Mucosa of gallbladder (tissue), 1 donor: ENCODE data around the gene PTK6. TPM values are rescaled to one million over a fixed set of nuclear protein-coding genes. Genes with fewer than 3 reads are reported as not detected.
"Not testable (repeated sequence)": the region's sequence is repeated elsewhere in the genome, so short reads cannot be mapped to it uniquely, and the experiment has no call there.

Experiments used
- DNase-seq: peaks from one replicate; pipeline ENCODE4 v3.0.0-alpha.2; 2020; ENCODE audit warnings: low spot score
- total RNA-seq: library from RNA; stranded (reverse); gene quantifications from one replicate; pipeline ENCODE4 v1.2.1, GENCODE V29; 2021
- donor health status: DM: no; HTN: no; CAD: no.

Gene PTK6
- total RNA-seq, 1 donor from 2014 or later: 11.0 TPM

DNA sequence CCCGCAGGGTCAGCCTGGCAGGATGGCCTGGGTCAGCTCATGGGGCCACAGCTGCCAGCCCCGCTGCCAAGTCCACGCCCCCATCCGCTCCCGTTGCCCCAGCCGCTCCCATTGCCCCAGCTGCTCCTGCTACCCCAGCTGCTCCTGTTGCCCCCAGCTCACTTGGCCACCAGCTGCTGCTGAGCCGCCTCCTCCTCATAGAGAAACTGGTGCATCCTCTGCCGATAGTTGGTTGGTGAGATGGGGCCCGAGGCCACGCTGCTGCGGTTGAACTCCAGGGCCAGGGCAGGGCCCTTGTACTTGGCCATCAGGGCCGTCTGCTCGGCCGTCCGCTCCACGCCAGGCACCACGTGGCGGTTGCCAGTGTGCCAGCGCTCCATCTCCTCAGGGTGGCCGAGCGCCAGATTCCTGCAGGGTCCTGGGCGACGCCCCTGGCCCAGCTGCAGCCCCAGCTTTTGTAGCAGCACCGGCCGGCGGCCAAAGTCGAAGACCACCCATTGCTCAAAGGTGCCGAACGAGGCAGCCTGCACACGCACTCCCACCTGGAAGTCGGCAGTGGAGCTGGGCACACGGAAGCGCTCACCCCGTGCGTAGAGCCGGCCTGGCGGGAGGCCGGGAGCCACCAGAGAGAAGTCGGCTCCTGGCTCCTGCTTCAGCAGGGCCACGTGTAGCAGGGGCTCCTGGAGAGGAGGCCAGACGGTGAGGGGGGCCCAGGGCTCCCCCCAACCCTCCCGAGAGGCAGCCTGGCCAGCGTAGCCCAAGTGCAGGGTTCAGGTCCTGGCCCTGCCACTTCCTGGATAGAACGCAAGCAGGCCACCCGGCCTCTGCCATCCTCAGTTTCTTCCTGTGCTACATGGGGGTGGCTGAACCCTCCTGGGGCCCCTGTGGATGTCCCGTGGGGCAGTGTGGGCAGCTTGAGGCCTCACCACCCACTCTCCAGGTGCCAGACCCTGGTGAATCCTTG, 32.1 kb upstream of the PTK6 start:
- DNase-seq: no peak

DNA sequence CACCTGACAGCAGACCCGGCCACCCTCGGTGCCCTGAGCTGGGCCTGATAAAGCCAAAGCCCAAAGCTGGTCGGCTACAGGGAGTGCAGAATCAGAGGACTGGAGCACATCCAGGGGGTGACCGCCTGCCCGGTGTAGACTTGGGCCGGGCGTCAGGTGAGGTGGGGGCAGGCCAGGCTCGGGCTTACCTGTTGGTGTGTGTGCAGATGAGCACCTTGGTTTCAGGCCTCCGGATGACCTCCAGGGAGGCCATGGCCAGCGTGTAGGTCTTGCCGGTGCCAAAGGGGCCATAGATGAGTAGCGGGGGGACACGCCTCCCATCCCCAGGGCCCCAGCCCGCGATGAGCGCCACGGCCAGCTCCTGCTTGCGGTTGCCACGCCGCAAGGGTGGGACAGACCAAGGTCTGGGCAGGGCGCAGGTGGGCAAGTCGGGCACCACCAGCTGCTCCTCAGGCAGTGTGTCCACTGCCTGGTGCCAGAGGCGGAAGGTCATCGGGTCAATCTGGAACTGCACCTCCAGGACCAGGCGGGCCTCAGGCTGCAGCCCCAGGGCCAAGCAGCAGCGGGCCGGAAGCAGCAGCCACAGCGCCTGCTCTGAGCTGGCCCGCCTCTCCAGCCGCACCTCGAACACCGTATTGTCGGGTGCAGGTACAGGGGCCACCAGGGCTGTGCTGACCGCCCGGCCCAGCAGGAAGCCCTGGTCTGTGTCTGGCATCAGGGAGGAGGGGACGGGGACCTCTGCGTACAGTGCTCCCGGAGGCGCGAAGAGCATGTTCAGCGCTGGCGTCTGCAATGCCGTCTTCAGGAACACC, 31.2 kb upstream of the PTK6 start:
- no peak for DNase-seq

DNA sequence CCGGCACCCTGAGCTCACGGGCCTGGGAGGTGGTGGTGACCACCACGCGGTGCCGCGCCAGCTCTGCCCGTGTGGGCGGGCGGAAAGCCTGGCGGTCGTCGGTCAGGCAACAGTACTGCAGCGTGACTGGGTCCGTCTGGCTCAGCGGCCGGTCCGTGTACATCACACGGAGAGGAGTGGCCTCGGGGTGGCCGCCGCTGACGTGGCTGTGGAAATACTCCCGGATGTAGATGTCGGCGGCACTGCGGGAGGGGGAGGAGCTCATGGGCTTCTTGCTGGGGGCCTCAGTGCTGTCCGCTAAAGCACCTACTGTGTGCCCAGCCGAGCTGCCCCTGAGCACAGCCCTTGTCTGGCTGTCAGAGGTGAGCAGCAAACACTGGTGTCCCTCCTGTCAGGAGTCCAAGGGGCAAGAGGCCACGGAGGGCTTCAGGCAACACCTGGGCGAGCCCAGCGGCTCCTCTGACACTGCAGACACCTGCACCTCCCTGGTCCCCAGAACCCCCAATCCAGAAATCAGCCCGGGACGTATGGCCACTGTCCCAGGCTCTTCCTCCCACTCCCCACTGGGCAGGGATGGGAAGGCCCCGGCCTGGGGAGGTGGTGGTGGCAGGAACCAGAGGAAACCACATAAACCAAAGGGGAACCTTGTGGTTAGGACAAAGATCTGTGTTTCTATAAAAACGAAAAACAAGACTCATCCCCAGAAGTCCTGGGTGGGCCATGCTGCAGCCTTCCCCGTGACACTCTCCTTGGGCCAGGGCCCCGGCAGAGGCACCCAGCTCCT, 30.4 kb upstream of the PTK6 start:
- DNase-seq: peak; percentile 57

DNA sequence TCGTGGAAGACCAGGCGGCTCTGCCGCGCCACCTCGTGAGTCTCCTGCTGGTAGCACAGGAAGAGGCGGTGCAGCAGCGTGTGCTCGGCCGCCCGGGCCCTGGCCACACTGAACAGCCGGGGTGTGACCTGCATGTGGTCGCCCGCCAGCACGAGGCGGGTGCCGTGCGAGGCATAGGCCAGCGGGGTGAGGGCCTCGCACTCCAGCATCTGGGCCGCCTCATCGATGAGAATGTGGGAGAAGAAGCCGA, 29.9 kb upstream of the PTK6 start:
- DNase-seq: no peak

DNA sequence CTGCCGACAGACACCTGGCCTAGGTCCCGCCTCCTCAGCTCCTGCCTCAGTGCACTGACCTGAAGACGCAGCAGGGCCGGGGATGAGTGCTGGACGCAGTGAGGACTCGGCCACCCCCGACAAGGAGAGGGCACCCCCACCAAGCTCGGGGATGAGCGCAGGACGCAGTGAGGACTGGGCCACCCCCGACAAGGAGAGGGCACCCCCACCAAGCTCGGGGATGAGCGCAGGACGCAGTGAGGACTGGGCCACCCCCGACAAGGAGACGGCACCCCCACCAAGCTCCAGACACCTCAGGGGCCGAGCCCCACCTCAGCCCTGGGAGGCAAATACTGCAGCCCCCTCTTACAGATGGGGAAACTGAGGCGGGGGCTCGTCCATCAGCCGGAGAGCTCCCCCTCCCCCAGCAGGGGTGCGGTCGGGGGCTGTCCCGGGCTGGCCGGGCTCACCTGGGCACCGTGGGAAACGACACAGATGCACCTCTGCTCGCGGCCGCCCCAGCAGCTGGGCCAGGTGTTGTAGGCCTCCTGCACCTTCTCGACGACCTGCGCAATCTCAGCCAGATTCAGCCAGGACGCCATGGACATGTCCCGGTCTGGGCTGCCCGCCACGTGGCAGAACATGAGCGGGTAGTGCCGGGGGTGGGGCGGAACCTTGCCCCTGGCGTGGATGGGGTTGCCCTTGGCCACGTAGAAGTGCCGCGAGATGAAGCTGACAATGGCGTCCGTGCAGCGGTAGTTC, 29.4 kb upstream of the PTK6 start:
- DNase-seq: no peak

DNA sequence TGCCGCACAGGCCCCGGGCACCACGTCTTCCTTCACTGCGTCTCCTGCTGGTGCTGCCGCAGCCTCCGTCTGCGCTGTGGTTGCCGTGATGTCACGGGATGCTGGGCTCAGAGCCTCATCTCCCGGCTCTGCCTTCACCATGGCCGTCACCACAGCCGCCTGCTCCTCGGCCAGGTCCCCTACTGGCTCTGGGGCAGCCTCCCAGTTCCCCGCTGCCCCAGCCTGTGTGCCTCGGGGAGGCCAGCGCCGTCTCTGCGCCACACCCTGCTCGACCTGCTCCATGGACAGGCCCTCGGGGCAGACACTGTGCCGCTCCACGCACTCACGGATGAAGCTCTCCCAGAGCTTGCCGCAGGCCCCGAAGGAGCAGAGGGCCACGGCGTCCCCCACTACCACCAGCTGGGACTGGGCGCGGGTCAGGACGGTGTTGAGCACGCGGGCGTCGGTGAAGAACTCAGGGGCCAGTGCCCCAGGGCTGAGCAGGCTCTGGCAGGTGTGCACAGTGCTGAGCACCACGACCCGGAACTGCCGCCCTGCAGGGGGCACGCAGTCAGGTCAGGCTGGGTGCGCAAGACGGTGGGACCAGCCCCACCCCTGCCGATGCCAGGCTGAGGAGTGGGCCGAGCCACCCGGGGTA, 28.6 kb upstream of the PTK6 start:
- no peak for DNase-seq

DNA sequence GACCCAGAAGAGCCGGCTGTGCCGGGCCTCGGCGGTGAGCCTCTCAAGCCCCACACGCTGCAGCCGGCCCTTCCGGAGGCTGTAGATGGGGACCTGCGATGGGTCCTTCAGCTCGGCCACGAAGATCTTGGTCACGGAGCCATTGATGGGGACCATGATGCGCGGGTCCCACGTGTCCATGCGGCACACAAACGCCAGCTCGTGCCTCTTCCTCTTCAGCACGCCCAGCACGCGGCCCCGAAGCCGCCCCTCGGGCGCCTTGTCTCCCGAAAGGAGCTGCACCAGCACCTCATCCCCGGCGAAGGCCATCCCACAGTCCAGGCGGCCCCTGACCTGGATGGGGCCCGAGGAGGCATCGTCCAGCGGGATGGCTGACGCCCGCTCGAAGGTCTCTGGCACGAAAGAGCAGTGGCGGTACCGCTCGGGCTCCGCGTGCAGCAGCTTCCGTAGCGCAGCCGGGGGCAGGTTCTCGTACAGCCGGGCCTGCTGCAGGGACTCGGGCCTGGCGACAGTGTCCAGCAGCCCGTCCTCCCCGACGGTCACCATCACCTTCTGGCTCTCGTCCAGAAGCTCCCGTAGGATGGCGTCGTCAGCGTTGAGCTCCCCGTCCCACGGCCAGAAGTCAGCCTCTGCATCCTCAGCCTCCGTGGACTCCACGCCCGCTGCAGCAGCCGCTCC, 28.0 kb upstream of the PTK6 start:
- no peak for DNase-seq

DNA sequence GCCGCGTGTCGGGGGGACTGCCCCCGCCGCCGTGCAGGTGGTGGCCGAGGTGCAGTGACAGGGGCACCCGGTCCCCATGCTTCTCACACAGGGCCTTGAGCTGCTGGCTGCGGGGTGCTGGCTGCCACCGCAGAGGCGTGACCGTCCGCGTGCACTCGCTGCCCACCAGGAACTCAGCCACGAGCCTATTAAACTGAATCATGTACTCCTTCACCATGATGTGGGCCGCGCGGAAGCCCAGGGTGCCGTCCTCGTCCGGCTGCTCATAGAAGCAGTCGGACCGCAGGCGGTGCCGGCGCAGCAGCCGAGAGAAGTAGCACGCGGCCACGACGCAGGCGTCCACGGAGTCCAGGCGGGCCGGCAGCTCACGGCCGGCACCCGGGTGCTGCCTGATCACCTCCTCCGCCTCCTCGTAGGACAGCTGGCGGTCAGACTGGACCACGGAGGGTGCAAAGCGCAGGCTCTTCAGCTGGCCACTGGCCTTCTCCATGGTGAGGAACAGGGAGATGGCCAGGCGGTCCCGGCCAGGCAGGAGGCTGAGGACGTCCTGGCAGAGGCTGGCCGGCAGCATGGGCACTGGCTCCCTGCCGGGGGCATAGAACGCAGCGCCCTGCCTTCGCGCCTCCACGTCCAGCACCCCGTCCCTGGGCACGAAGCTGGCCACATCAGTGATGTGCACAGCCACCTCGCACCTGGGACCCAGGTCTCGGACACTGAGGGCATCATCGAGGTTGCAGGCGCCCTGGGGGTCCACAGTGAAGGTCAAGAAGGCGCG, 27.0 kb upstream of the PTK6 start:
- DNase-seq: no peak

DNA sequence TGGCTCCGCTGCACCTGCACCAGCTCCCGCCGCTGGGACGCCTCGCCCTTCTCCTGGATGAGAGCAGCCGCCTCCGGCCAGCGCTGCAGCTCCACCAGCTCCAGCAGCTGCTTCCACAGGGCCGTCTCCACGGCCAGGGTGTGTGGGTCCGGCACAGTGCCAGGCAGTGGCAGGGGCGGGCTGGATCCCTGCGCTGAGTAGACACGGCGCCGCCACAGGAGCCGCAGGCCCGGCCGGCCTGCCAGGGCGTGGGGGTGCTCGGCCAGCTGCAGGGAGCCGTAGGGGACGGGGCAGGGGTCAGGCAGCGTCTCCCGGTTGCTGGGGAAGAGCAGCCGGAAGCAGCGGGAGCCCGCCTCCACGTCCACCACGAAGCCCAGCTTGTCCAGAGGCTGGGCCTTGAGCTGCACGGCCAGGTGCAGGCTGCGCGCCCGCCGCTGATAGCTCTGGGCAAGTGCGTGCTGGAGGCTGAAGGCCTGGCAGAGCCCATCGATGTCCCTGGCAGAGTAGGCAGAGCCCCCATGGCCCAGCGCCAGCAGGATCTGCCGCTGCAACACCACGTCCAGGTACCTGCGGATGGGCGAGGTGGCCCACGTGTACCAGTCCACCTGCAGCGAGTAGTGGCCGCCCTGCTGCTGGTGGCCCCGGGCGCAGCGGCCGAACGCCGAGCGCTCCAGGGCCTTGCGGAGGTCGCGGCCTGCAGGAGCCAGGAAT, 26.2 kb upstream of the PTK6 start:
- DNase-seq: no peak

DNA sequence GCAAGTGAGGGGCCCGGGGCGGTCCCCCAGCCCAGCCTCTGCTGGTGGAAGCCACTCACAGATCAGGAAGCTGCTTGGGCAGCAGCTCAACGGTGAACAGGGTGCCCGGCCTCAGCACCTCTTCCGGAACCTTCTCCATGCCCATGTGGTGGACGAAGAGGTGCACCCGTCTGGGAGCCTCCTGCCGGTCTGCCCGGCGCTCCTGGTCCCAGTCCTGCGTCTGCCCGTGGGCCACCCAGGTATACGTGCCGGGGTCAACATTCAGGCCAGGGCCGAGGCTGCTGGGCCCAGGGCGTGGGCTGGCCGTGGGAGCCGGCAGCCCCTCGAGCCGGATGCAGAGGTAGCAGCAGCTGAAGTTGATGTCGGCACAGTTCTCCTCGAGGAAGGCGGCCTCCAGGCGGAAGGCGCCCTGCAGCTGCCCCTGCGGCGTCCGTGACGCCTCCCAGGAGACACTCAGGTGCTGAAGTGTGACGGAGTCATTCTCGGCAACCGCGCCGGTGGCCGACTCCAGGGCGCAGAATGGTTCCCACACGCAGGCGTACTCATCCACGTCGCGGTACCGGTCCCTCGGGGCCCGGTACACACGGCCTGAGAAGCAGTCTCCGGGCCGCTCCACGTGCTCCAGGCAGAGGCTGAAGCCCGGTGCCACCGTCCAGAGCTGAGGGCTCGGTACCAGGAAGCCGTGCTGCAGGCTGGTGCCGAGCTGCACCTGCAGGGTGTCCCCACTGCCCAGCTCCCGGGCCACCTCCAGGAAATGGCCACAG, 25.5 kb upstream of the PTK6 start:
- no peak for DNase-seq

DNA sequence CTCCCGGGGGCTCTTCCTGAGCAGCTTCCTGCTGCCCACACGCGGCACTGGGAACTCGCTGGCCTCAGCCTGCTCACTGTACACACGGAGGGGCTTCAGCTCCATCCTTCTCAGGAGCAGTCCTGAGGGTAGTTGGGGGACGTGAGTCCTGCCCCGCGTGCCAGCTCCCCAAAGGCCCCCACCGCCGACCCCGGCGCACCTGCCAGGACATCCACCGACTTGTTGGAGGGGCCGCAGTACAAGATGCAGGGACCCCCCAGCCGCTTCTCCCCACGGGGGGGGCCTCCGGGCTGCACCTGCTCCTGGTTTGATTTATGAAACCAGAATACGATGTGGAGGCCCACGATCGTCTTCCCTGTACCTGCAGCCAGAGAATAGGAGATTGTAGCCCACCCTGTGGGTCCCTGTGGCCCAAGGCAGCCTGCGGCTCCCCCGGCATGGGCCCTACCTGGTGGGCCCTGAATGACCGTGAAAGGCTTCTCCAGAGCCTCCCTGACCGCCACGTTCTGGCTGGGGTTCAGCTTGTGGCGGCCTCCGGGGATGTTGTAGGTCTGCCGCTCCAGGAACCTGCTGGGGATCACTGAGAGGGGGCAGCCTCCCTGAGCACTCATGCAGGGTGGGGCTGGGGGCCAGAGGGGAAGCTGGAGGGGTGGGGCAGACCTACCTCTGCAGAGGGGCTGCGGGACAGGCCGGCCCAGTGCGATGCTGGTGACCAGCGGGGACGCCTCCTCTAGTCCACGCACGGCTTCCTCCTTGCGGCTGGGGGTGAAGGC, 24.6 kb upstream of the PTK6 start:
- no peak for DNase-seq

DNA sequence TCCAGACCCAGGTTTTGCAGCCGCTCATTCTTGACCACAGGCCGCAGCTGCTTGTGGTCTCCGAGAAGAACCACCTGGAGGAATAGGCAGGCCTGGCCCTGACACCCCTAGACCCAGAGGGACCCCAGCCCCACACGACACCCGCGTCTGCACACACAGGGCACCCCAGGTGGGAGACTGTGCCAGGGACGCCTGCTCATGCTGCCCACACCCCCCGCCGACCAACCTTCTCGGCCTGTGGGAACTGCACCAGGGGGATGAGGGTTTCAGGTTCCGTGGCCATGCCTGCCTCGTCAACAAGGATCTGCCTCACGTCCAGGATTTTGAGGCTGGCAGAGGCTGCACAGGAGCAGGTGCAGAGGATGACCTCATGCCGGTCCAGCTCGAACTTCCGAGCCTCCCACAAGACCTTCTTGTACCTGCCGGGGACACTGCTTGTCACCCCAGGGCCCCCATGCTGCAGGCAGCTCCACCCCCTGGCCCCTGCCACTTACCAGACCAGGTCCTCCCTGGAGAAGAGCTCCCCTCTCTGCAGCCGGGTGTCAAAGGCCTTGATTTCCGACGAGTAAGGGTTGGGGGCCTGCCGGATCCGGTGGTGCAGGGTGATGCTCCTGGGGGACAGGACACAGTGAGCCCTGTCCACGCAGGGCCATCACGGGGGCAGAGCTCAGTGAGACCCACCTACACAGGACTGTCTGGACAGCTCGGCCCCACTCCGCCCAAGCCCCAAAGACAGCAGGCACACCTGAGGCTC, 23.9 kb upstream of the PTK6 start:
- DNase-seq: no peak

DNA sequence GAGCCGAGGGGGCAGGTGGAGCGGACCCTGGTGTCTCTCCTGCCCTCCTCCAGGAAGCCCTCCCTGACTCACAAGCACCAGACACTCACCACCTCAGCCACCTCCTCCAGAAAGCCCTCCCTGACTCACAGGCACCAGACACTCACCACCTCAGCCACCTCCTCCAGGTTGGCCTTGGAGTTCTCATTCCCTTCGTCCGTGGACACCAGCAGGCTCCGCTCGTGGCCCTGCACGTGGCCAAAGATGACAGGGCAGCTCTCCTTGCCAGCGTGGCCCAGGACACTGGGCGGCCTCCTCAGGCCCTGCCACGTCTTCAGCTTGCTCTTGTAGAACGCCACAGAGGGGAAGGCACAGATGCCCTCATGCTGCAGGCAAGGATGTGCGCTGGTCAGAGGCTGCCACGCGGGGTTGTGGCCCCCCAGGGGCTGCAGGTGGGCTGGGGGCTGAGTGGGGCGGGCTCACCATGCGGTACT, 23.2 kb upstream of the PTK6 start:
- no peak for DNase-seq

DNA sequence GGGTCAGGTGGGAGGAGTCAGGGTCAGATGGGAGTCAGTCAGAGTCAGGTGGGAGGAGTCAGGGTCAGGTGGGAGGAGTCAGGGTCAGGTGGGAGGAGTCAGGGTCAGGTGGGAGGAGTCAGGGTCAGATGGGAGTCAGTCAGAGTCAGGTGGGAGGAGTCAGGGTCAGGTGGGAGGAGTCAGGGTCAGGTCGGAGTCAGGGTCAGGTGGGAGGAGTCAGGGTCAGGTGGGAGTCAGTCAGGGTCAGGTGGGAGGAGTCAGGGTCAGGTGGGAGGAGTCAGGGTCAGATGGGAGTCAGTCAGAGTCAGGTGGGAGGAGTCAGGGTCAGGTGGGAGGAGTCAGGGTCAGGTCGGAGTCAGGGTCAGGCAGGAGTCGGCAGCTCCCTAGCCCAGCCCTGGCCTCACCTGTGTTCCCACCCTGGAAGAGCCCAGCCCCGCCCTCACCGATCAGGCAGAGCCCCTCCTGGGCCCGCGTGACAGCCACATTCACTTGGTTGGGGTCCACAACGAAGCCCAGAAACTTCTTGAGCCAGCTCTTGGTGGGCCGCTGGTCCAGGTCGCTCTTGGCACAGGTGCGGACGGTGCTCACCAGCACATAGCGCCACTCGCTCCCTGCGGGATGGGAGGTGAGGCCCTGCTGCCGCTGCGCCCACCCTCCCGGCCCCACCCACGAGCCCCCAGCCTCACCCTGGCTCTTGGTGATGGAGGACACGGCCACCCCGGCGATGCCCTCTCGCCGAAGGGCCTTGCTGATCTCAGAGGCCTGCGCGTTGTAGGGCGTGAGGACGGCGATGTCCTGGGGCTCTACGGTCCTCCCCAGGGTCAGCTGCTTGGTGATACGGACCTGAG, 22.5 kb upstream of the PTK6 start:
- DNase-seq: not testable (repeated sequence)

DNA sequence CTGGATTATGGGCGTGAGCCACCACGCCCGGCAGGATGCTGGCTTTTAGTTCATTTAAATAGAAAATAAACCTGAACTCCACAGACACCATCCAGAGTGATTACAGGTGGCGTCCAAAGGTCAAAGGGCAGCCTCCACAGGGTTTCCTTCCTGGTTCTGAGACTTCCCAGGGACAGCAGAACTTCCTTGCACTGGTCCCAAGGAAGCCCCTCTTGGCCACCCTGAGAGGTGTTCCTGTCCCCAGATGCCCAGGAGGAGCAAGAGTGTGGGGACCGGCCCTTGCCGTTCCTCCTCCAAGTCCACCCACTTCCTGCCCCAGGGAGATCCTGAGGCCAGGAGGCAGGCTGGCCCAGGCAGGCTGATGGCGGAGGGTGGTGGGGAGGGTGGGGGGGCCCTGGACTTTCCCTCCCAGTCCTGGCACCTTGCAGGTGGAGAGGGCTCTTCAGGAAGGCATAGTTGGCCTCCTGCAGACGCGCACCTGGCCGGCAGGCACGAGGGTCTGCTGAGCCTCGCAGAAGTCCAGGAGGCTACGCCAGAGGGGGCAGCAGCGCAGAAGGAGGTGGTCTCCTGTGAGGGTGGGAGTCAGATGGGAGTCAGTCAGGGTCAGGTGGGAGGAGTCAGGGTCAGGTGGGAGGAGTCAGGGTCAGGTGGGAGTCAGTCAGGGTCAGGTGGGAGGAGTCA, 21.8 kb upstream of the PTK6 start:
- no peak for DNase-seq
